OCI-LY7 (cell line): Measurements from ENCODE around the gene AHSP. TPM values are rescaled to one million over a fixed set of nuclear protein-coding genes. Genes with fewer than 3 reads are reported as not detected.
"Not testable (repeated sequence)": the region's sequence is repeated elsewhere in the genome, so short reads cannot be mapped to it uniquely, and the experiment has no call there.

Experiments used
- BruUV-seq: library from RNA; stranded (reverse); fragments of 400-500 nt; replicated peaks from 2 replicates; lab custom pipeline; 2021; lab: Mats Ljungman, UMichigan
- CTCF ChIA-PET: fragments of 300-600 bp; sonication (Branson Sonifier 250); formaldehyde crosslinking; loops from one replicate; lab custom pipeline; 2022; ENCODE audit warnings: antibody characterized with exemption; ENCODE audit not compliant: unreplicated experiment; lab: Charles Lee
- POLR2A ChIA-PET: fragments of 300-600 bp; sonication (Branson Sonifier 250); formaldehyde crosslinking; loops from one replicate; lab custom pipeline; 2022; ENCODE audit warnings: antibody characterized with exemption; lab: Charles Lee
- DNase-seq: peaks from one replicate; pipeline ENCODE4 v3.0.0-alpha.2; 2015; ENCODE audit warnings: low spot score
- H2AFZ ChIP-seq: fragments of 200-600 bp; sonication (generic), shearing (Covaris generic); 2 replicates; pipeline ENCODE4 v1.6.1; 2014; ENCODE audit warnings: mild to moderate bottlenecking, antibody characterized with exemption, low read length, moderate library complexity
- H3K27ac ChIP-seq: fragments of 200-600 bp; sonication (generic); 2 replicates; pipeline ENCODE4 v1.5.1; 2014; ENCODE audit warnings: mixed run types, low read depth, mild to moderate bottlenecking, moderate library complexity, low read length, inconsistent platforms; ENCODE audit not compliant: poor library complexity, severe bottlenecking
- H3K36me3 ChIP-seq: fragments of 200-600 bp; sonication (generic); 2 replicates; pipeline ENCODE4 v1.6.1; 2014; ENCODE audit warnings: mild to moderate bottlenecking, antibody characterized with exemption, low read length, moderate library complexity, mixed read lengths; ENCODE audit not compliant: insufficient read depth
- H3K4me1 ChIP-seq: fragments of 200-600 bp; sonication (generic); 2 replicates; pipeline ENCODE4 v1.5.1; 2014; ENCODE audit warnings: mild to moderate bottlenecking, low read length; ENCODE audit not compliant: insufficient read depth, poor library complexity, severe bottlenecking
- H3K4me2 ChIP-seq: fragments of 200-600 bp; sonication (generic); 2 replicates; pipeline ENCODE4 v1.6.1; 2014; ENCODE audit warnings: mild to moderate bottlenecking, low read length
- H3K4me3 ChIP-seq: fragments of 200-600 bp; sonication (generic); 2 replicates; pipeline ENCODE4 v1.5.1; 2014; ENCODE audit warnings: mild to moderate bottlenecking, low read depth, low read length; ENCODE audit not compliant: poor library complexity, severe bottlenecking
- H3K79me2 ChIP-seq: fragments of 200-600 bp; sonication (generic); 2 replicates; pipeline ENCODE4 v1.6.1; 2016; ENCODE audit warnings: low read depth, mild to moderate bottlenecking, low read length, moderate library complexity, mixed read lengths; ENCODE audit not compliant: insufficient read depth
- H3K9me2 ChIP-seq: fragments of 200-600 bp; sonication (generic); 2 replicates; pipeline ENCODE4 v1.6.1; 2016; ENCODE audit warnings: mild to moderate bottlenecking, low read length, mixed read lengths; ENCODE audit not compliant: insufficient read depth
- H3K9me3 ChIP-seq: fragments of 200-600 bp; sonication (generic); 2 replicates; pipeline ENCODE4 v1.6.1; 2014; ENCODE audit warnings: mild to moderate bottlenecking, mixed run types, low read length, mixed read lengths
- H4K20me1 ChIP-seq: fragments of 200-600 bp; sonication (generic); 2 replicates; pipeline ENCODE4 v1.6.1; 2014; ENCODE audit warnings: mild to moderate bottlenecking, antibody characterized with exemption, low read length, moderate library complexity, mixed read lengths; ENCODE audit not compliant: insufficient read depth
- CTCF ChIP-seq: fragments of 200-600 bp; sonication (generic); conservative IDR thresholded peaks from 2 replicates; pipeline ENCODE4 v1.5.1; 2014; ENCODE audit warnings: mild to moderate bottlenecking, antibody characterized with exemption, low read length, moderate library complexity, mixed read lengths
- EZH2phosphoT487 ChIP-seq: fragments of 200-600 bp; sonication (generic); IDR thresholded peaks from 2 replicates; pipeline ENCODE4 v1.6.1; 2018; ENCODE audit warnings: low read depth, borderline replicate concordance, mild to moderate bottlenecking, mixed run types, antibody characterized with exemption, low read length, moderate library complexity, mixed read lengths
- intact Hi-C: fragments of 100-400 bp; cut with micrococcal nuclease; formaldehyde crosslinking; loops from one replicate; pipeline ENCODE4 v1.10.0; 2022; ENCODE audit not compliant: unreplicated experiment
- total RNA-seq, 2 experiments: library from RNA; depleted of rRNA in 1 of 2; stranded (reverse); fragments of >200 nt in 1 of 2; shearing (Covaris generic) in 1 of 2; gene quantifications; 2 replicates each; pipeline ENCODE4 v1.2.3, GENCODE V29; 2014 to 2022

AHSP gene
- total RNA-seq, 2 experiments from 2014 or later, result not detected

- H3K9me3 ChIP-seq, result no peaks in the 10 kb centered on the region
- no peak overlapping the region for H3K27ac ChIP-seq
- intact Hi-C loops, result no loop called here
- BruUV-seq, result no TSS peak
- ChIA-PET CTCF (no interaction called here), POLR2A (interaction anchor here (0.6 kb wide), 1 partner anchor 354 kb away, joined by 3 read pairs; no protein-coding TSS in a partner anchor)
- H3K79me2 ChIP-seq, result no peaks in the 10 kb centered on the region
- no peak overlapping the region for H3K4me3 ChIP-seq
- H3K4me1 ChIP-seq, result peaks cover 16% of the 10 kb centered on the region
- H3K4me2 ChIP-seq, result no peak overlapping the region
- TF ChIP-seq CTCF (no peak), EZH2phosphoT487 (no peak)
- H2AFZ ChIP-seq, result no peak overlapping the region
- no peaks in the 10 kb centered on the region for H3K9me2 ChIP-seq
- no peak for DNase-seq
- H3K36me3 ChIP-seq, result no peaks in the 10 kb centered on the region
- no peaks in the 10 kb centered on the region for H4K20me1 ChIP-seq
Observed at GRCh38 chr16:31502981-31503380, 24.7 kb upstream of the AHSP start.

DNA sequence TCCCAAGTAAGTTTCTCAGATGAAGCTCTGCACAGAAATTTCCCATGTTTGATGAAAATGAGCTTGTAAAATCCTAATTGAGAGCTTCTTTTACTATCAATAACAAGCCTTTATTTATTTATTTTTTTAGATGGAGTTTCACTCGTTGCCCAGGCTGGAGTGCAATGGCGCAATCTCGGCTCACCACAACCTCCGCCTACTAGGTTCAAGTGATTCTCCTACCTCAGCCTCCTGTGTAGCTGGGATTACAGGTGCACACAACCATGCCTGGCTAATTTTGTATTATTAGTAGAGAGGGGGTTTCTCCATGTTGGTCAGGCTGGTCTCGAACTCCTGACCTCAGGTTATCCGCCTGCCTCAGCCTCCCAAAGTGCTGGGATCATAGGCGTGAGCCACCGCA, 24.1 kb upstream of the AHSP start:
- H3K79me2 ChIP-seq, H3K4me2 ChIP-seq, DNase-seq, BruUV-seq, H3K9me2 ChIP-seq, H3K36me3 ChIP-seq, intact Hi-C loops, CTCF ChIA-PET, H3K4me3 ChIP-seq, H3K9me3 ChIP-seq, POLR2A ChIA-PET, H4K20me1 ChIP-seq, H3K27ac ChIP-seq, H2AFZ ChIP-seq: not testable (repeated sequence)
- peaks cover 17% of the 10 kb centered on the region for H3K4me1 ChIP-seq

GRCh38 chr16:31504159-31504558, 23.5 kb upstream of the AHSP start:
- Histone ChIP-seq H3K4me3 (no peak overlapping the region), H4K20me1 (no peaks in the 10 kb centered on the region), H3K9me2 (no peaks in the 10 kb centered on the region), H3K4me1 (peaks cover 23% of the 10 kb centered on the region), H3K79me2 (no peaks in the 10 kb centered on the region), H3K9me3 (no peaks in the 10 kb centered on the region), H2AFZ (no peak overlapping the region), H3K4me2 (no peak overlapping the region), H3K27ac (no peak overlapping the region), H3K36me3 (no peaks in the 10 kb centered on the region)
- CTCF ChIA-PET, result no interaction called here
- TF ChIP-seq EZH2phosphoT487 (no peak), CTCF (no peak)
- intact Hi-C loops, result no loop called here
- DNase-seq, result no peak
- POLR2A ChIA-PET, result no interaction called here
- BruUV-seq, result no TSS peak
